Keratinocyte (primary cell): Measurements from ENCODE around the gene MS4A4A.

Source experiments
- CTCF ChIP-seq, 3 experiments: IDR thresholded peaks in 1 of 3; conservative IDR thresholded peaks in 1 of 3; optimal IDR thresholded peaks in 1 of 3; 2 replicates in 2 of 3; 3 replicates in 1 of 3; pipeline versions ENCODE3 to v1.5.1; 2011; ENCODE audit warnings: low read length in 3 of 3, mild to moderate bottlenecking in 3 of 3, moderate library complexity in 2 of 3, control low read depth in 1 of 3, inconsistent platforms in 1 of 3; ENCODE audit not compliant: insufficient read depth in 2 of 3; ENCODE audit errors: extremely low read depth in 1 of 3
- EZH2 ChIP-seq: IDR thresholded peaks from one replicate; pipeline ENCODE4 v1.6.1; 2012; ENCODE audit warnings: inconsistent platforms, mild to moderate bottlenecking, low read length, moderate library complexity

DNA sequence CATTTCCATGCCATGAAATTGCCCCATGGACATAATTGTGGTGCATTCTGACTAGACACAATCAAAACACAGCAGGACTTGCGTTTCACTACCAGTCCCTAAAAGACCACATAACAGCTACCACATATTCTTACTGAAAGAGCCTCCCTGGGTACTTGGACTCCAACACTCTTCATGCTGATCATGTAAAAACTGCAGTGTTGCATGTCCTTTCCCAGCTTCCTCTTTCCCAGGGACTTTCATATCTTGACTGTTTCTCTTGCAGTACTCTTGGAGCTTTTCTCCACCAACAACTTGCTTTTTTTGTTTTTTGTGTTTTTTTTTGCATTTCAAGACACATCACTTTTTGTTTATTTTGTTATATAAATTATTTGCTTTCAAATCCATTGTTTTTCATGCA is 69.5 kb downstream of the MS4A4A start:
- TF ChIP-seq CTCF (optimal IDR thresholded peaks at IDR 0.05 in 1 of 3, IDR thresholded peaks at IDR 0.05 in 1 of 3, conservative IDR thresholded peaks at IDR 0.05 in 1 of 3; ENCODE audit: extremely low read depth in 1 of 3, insufficient read depth in 2 of 3, low read length in 3 of 3) (no peak), EZH2 (no peak)
